ENCODE data around the gene IRF2BP2.

The IRF2BP2 gene

GRCh38 chr1:234612352-234613127 lies 2.6 kb upstream of the IRF2BP2 start:
- DNase-seq, result peak; percentile 93 to 96

- peak; percentile 54 to 59 for DNase-seq
Measured at GRCh38 chr1:234611847-234612351, 1.9 kb upstream of the IRF2BP2 start.

- peak; percentile 57 to 83 for DNase-seq
Measured at GRCh38 chr1:234611225-234611846, 1.4 kb upstream of the IRF2BP2 start.

GRCh38 chr1:234610666-234611224 lies 767 bp upstream of the IRF2BP2 start:
- DNase-seq, result peak; percentile 90

GRCh38 chr1:234609691-234610042 lies 311 bp downstream of the IRF2BP2 start:
- DNase-seq, result no peak

- no peak for DNase-seq
Measured at GRCh38 chr1:234608911-234609690, 877 bp downstream of the IRF2BP2 start.

GRCh38 chr1:234608025-234608910 lies 1.7 kb downstream of the IRF2BP2 start:
- DNase-seq, result peak; percentile 61 to 70

GRCh38 chr1:234607109-234608024 lies 2.6 kb downstream of the IRF2BP2 start:
- DNase-seq, result peak; percentile 70 to 75

DNA sequence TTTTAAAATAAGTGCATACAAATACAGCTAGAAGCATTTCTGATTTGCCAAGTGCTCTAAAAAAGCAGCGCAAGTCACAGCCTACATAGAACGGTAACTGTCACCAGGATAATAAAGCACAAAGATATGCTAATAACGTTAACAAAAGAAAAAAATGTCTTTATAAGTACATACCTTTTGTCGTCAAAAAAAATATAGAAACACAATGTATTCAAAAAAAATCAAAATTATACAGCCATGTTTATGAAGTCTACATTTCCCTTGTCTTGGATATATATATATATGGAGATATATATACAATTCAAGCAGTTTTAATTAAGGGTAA lies 3.2 kb downstream of the IRF2BP2 start:
- no peak for DNase-seq

DNA sequence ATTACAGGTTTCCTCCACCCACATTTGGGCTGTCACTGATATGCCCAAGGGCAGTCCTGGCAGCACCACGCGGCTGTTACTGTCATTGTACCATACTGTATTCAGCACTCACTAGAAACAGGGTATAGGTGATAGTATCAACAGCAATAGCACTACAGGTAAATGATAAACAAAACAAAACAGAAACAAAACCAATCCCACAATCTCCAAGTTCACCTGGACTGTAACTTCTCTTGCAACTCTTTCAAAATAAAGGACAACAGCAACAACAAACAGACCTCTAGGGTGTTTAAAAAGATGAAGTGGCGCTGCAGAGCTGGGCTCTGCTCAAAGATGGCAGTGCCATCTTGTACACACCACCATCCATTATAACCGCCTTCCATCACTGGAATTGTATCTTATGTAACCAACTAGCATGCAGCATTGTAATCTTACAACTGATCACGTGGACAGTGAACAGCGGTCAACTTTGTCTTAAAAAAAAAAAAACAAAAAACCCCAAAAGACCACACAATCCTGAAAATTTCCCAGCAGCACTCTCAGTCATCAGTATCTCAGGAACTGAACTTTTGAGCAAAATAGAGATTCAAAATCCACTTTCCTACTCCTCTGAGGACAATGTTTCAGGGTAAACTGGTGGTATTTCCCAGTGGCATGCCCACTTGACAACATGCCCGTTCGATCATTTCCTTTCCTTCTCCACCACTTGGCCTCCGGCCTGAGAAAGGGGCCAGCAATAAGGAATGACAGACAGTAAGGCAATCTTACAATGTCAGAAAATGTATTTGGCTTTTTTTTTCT lies 3.8 kb downstream of the IRF2BP2 start:
- DNase-seq, result no peak

- no peak for DNase-seq
Measured at GRCh38 chr1:234605399-234605982, 4.5 kb downstream of the IRF2BP2 start.

- no peak for DNase-seq
Measured at GRCh38 chr1:234604495-234605398, 5.2 kb downstream of the IRF2BP2 start.

DNA sequence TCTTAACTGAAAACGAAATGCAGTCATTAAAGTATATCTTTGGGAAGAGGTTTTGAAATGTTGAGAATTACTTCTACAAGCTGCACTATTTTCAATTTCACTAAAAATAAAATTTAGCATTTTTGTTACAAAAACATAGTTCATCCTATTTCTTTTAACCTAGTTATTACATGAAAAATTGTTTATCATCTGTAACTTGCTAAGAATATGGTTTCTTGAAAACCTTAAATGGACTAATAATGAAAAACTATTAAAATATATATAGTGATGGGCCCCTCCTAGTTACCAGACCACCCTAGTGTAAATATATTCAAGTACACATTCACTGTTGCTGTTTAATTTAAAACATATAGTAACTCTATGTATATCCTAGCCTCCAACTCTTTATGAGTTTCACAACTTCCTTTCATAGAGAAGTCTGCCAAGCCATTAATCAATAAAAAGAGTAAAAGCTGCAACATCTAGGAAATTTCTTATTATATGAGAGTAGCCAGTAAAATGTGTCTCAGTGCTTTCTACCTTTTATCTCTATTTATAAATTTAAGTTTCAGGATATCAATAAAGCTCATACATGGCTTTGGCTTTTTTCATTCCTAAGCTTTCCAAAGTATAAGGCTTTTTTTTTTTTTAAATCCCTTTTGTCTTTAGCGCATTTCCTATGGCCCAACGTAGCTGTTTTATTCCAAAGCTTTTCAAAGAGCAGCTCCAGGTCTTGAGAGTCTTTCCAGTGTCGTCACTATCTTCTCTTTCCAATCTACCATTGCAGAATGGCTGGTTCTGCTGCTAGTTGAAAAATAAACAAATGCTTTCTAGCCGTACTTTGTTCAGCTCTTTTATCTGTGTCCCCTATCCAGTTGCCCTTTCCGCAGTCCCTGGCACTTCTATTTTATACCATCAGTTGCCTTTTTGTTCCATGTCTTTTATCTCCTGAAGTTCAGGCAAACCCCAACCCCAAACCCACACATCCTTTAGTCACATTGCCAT lies 6.5 kb downstream of the IRF2BP2 start:
- DNase-seq, result no peak

GRCh38 chr1:234602334-234603220 lies 7.4 kb downstream of the IRF2BP2 start:
- DNase-seq, result peak; percentile 65 to 71

DNA sequence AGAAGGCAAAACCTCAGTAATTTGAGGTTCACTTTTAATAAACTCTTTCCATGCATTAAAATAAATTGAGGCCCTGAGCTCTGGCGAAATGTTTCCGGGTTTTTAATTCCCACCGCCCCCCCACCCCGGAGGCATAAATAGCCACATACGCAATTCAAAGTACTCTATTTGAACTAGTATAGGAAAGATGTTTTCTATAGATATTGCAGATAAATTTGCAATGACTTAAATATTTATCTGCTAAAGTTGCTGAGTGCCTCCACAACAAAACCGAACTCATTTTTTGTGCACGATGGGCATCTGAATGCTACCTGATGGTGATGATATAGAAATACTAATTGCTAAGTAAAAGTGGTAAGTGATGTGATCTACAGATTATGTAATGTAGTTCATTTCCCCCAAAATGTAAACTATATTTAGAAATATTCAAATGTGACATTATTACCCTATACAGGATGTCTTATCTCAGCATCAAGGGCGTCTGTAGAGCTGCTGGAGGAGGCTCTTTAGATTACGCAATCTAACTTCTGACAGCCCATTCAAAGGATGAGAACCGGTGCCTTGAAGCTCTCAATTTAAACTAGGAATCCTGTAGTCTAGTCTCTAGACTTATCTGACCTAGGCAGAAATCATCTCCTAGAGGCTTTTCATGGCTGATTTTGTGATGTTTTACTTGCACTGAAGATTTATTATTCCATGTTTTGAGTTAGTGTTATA lies 8.5 kb downstream of the IRF2BP2 start:
- no peak for DNase-seq
